Measurements from ENCODE around the gene GPX8. TPM values are rescaled to one million over a fixed set of nuclear protein-coding genes. Genes with fewer than 3 reads are reported as not detected.

The GPX8 gene
- total and polyA plus RNA-seq, 10 donors: 1.5 to 10.0 (median 5.7) TPM

DNA sequence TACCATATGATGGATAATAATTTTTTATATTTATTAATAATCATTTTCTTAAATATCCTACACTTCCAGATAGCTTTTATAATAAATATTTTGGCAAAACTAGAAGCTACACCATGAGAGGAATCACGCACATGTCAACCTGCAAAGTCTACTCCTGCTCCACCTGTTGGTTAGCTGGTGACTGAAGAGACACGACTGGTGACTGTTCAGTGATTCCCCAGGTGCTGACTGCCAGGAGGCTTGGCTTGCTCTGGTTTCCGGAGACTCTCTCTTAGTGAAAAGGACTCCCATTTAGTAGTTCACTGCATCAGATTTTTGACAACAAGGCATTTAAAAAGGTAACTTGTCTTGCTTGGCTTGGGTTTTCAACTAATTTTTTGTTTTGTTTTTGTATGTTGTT is 36.6 kb upstream of the GPX8 start:
- WGBS, 5 donors: 82 to 87% (median 84%) methylated on average over 3 of the region's 3 CpGs
- H3K9me3 ChIP-seq: no peaks in the 10 kb centered on the region
- H3K4me3 ChIP-seq: no peak overlapping the region
- H3K27me3 ChIP-seq (replicated peaks in 1 of 7): no peaks in the 10 kb centered on the region
- no peaks in the 10 kb centered on the region for H3K4me1 ChIP-seq
- no peaks in the 10 kb centered on the region for H3K36me3 ChIP-seq
- no peak overlapping the region for H3K27ac ChIP-seq
- no peak for DNase-seq
- TF ChIP-seq, protein P1, sequence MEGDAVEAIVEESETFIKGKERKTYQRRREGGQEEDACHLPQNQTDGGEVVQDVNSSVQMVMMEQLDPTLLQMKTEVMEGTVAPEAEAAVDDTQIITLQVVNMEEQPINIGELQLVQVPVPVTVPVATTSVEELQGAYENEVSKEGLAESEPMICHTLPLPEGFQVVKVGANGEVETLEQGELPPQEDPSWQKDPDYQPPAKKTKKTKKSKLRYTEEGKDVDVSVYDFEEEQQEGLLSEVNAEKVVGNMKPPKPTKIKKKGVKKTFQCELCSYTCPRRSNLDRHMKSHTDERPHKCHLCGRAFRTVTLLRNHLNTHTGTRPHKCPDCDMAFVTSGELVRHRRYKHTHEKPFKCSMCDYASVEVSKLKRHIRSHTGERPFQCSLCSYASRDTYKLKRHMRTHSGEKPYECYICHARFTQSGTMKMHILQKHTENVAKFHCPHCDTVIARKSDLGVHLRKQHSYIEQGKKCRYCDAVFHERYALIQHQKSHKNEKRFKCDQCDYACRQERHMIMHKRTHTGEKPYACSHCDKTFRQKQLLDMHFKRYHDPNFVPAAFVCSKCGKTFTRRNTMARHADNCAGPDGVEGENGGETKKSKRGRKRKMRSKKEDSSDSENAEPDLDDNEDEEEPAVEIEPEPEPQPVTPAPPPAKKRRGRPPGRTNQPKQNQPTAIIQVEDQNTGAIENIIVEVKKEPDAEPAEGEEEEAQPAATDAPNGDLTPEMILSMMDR (IDR thresholded peaks at IDR 0.05 in 8 of 11, conservative IDR thresholded peaks at IDR 0.05 in 3 of 11): no peak
- TF ChIP-seq POLR2A (IDR thresholded peaks at IDR 0.05) (no peak), POLR2AphosphoS5 (IDR thresholded peaks at IDR 0.05) (no peak)
- intact Hi-C loops (cut with DNase I; ENCODE audit: low total_unique reads): no loop called here

DNA sequence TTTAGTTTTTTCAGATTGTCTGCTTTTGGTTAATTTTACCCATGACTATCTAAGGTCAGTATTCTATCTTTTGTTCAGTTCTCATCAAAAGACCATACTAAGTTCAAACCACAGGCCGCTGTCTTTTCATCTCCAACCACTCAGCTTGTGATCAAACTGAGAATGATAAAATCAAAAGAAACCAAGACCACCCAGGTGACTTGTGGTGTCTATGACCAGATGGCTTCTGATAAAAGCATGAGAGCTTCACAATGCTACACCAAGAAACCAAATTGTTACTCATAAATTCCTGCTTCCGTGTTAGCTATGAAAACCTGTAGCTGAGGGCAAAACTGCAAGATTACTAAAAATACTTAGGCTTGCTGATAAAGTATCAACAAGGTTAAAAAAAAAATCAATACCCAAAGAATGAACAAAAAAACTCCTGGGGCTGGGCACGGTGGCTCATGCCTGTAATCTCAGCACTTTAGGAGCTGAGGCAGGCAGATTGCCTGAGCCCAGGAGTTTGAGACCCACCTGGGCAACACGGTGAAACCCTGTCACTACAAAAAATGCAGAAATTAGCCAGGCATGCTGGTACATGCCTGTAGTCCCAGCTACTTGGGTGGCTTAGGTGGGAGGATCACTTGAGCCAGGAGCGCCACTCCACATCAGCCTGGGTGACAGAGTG is 25.8 kb upstream of the GPX8 start:
- Histone ChIP-seq H3K27ac (no peak overlapping the region), H3K27me3 (replicated peaks in 1 of 7) (peaks cover 0 to 4% (median 0%) of the 10 kb centered on the region in 7 donors), H3K9me3 (peaks cover 0 to 20% (median 15%) of the 10 kb centered on the region in 8 donors), H3K4me1 (no peaks in the 10 kb centered on the region), H3K36me3 (no peaks in the 10 kb centered on the region), H3K4me3 (no peak overlapping the region)
- DNase-seq: no peak
- 75 to 86% (median 82%) methylated on average over 5 of the region's 5 CpGs for WGBS, 5 donors
- no peak for TF ChIP-seq POLR2AphosphoS5 (IDR thresholded peaks at IDR 0.05)
- TF ChIP-seq POLR2A (IDR thresholded peaks at IDR 0.05): no peak
- TF ChIP-seq, protein P1 (IDR thresholded peaks at IDR 0.05 in 8 of 11, conservative IDR thresholded peaks at IDR 0.05 in 3 of 11): no peak
- intact Hi-C loops (cut with DNase I; ENCODE audit: low total_unique reads): no loop called here

DNA sequence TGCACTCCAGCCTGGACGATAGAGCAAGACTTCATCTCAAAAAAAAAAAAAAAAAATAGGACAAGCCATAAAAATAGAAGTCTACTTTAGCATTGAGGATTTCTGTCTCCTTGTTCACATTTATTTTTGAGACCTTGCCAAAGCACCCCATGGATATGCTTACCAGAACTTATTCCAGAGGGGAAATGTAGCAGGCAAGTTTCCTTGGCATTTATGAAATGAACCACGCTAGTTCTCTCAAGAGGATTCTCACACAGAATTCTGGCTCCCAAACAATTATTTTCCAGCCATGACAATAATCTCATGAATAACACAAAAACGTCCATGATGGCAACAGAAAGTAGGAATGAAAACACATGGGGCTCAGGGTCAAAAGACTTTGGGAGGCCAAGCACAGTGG is 23.4 kb upstream of the GPX8 start:
- intact Hi-C loops (cut with DNase I; ENCODE audit: low total_unique reads): no loop called here
- no peaks in the 10 kb centered on the region for H3K9me3 ChIP-seq
- TF ChIP-seq, protein P1 (IDR thresholded peaks at IDR 0.05 in 8 of 11, conservative IDR thresholded peaks at IDR 0.05 in 3 of 11): no peak
- TF ChIP-seq POLR2AphosphoS5 (IDR thresholded peaks at IDR 0.05) (no peak), POLR2A (IDR thresholded peaks at IDR 0.05) (no peak)
- no peak overlapping the region for H3K4me3 ChIP-seq
- no peaks in the 10 kb centered on the region for H3K4me1 ChIP-seq
- 69 to 90% (median 81%) methylated on average over 3 of the region's 3 CpGs for WGBS, 5 donors
- no peaks in the 10 kb centered on the region for H3K36me3 ChIP-seq
- DNase-seq: no peak
- no peak overlapping the region for H3K27ac ChIP-seq
- peaks cover 0 to 4% (median 0%) of the 10 kb centered on the region in 7 donors for H3K27me3 ChIP-seq (replicated peaks in 1 of 7)

DNA sequence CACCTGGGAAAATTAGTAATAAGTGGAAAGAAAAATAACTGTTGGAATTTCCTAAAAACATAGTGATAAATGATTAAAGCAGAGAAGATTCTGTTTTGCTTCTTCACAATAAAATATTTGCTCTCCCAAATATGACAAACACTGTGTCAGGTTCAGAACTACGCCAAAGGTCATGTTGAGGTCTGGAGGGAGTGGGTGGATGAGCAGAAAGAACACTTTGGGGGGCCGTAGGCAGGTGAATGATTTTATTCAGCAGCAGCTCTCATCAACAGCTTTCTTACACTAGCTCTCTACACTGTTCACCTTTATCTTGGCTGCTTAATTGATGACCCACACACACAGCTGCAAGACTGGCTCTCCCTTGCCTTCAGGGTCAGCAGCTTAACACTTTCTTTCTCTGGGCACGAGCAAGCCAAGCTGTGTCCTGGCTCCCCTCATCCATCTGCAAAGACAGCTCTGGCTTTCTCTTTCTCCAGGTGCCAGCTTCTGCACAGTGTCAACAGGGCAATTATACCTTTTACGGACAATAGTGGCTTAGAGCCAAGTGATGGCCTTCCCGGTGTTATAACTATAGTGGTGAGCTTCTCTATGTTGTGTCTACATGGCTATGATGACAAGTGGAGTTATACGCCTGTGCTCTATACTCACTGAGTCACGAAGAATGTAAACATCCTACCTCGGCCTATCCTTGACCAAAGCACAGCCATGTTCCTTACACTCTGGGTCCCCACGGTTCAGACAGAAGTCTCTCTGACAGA is 18.9 kb upstream of the GPX8 start:
- peaks cover 0 to 2% (median 0%) of the 10 kb centered on the region in 6 donors for H3K4me1 ChIP-seq
- WGBS, 5 donors: 79 to 86% (median 81%) methylated on average over 9 of the region's 9 CpGs
- no peaks in the 10 kb centered on the region for H3K36me3 ChIP-seq
- intact Hi-C loops (cut with DNase I; ENCODE audit: low total_unique reads): loop anchor here (5.0 kb wide), 1 partner anchor 199 kb away; no protein-coding TSS in a partner anchor
- no peak overlapping the region for H3K27ac ChIP-seq
- DNase-seq: no peak
- TF ChIP-seq POLR2AphosphoS5 (IDR thresholded peaks at IDR 0.05): no peak
- no peak overlapping the region for H3K4me3 ChIP-seq
- H3K27me3 ChIP-seq (replicated peaks in 1 of 7): peaks cover 0 to 12% (median 0%) of the 10 kb centered on the region in 7 donors
- no peaks in the 10 kb centered on the region for H3K9me3 ChIP-seq
